ENCODE measurements around the gene CACNA1H. TPM values are rescaled to one million over a fixed set of nuclear protein-coding genes. Genes with fewer than 3 reads are reported as not detected.

CACNA1H gene
- total and polyA plus RNA-seq, 2 donors (not counting 3 experiments of a cell fraction or from before 2014, with no cell fraction given): 0.03 TPM; not detected in 1

DNA sequence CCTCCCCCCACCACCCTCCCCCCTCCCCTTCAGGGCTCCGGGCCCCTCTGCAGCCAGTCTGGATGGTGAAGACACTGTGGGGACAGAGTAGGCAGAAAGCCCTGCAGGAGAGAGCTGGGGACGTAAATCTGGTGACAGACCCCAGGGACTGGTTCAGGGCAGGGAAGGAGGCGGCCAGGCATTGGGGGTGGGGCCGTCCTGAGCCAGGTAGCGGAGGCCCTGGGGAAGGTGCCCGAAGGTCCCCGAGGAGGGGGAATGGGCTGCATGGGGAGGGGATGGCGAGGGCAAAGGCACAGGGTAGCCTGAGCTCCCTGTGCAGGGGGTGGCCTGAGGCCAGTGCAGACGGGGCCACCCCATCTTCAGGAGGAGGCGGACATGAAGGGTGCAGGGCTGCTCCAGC lies 26.3 kb upstream of the CACNA1H start:
- Histone ChIP-seq H4K20me1 (replicated peaks; ENCODE audit: control insufficient read depth, extremely low read depth, insufficient read depth, low read length) (no peaks in the 10 kb centered on the region), H3K4me3 (replicated peaks in 1 of 3; ENCODE audit: insufficient read depth in 1 of 3, low read depth in 1 of 3, low read length in 3 of 3) (no peak overlapping the region), H3K79me2 (ENCODE audit: control insufficient read depth, insufficient read depth, low read length) (no peaks in the 10 kb centered on the region), H3K27ac (ENCODE audit: insufficient read depth, low read depth, low read length) (no peak overlapping the region), H3K9me3 (replicated peaks; ENCODE audit: control insufficient read depth, insufficient read depth, low read length) (no peaks in the 10 kb centered on the region), H3K4me1 (ENCODE audit: control insufficient read depth, extremely low read depth, insufficient read depth, low read length) (no peaks in the 10 kb centered on the region), H3K9ac (replicated peaks; ENCODE audit: extremely low read depth, insufficient read depth, low read length) (no peak overlapping the region), H3K27me3 (ENCODE audit: control insufficient read depth in 2 of 2, insufficient read depth in 2 of 2, low read length in 2 of 2) (no peaks in the 10 kb centered on the region), H3K9me1 (replicated peaks; ENCODE audit: control insufficient read depth, extremely low read depth, insufficient read depth, low read length) (no peaks in the 10 kb centered on the region), H3K4me2 (ENCODE audit: insufficient read depth, low read length) (no peak overlapping the region), H3K36me3 (ENCODE audit: control insufficient read depth in 2 of 2, extremely low read depth in 1 of 2, insufficient read depth in 2 of 2, low read length in 2 of 2) (no peaks in the 10 kb centered on the region), H2AFZ (ENCODE audit: low read depth, low read length) (no peak overlapping the region)
- no peak for TF ChIP-seq POLR2A (IDR thresholded peaks at IDR 0.05; ENCODE audit: low read depth, low read length)
- no peak for TF ChIP-seq CTCF (IDR thresholded peaks at IDR 0.05; ENCODE audit: extremely low read depth in 1 of 2, insufficient read depth in 1 of 2, low read depth in 1 of 2, low read length in 2 of 2)
- TF ChIP-seq, protein P1, sequence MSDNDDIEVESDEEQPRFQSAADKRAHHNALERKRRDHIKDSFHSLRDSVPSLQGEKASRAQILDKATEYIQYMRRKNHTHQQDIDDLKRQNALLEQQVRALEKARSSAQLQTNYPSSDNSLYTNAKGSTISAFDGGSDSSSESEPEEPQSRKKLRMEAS (IDR thresholded peaks at IDR 0.05; ENCODE audit: insufficient read depth, insufficient read length): no peak
- no peak for TF ChIP-seq MYC (IDR thresholded peaks at IDR 0.05; ENCODE audit: low read depth, low read length)
- TF ChIP-seq JUN (IDR thresholded peaks at IDR 0.05; ENCODE audit: borderline replicate concordance, insufficient read depth, insufficient read length, low read depth): no peak
- no peak for TF ChIP-seq EZH2 (IDR thresholded peaks at IDR 0.05; ENCODE audit: borderline replicate concordance, low read depth, low read length, severe bottlenecking)
- no peak for TF ChIP-seq GATA2 (IDR thresholded peaks at IDR 0.05; ENCODE audit: insufficient read depth, insufficient read length, low read depth, low read length)
- TF ChIP-seq FOS (IDR thresholded peaks at IDR 0.05; ENCODE audit: borderline replicate concordance, insufficient read depth, low read length): no peak
- TF ChIP-seq POLR2AphosphoS5 (IDR thresholded peaks at IDR 0.05; ENCODE audit: insufficient read depth, low read depth, low read length): no peak
- no TSS peak for BruUV-seq (replicated peaks)
- DNase-seq (ENCODE audit: low read depth, low spot score): no peak
- dilution Hi-C loops (cut with MboI; ENCODE audit: extremely low pct_ligation_motif_present, low sequenced_read_pairs) (no loop called here), intact Hi-C loops (cut with micrococcal nuclease) (no loop called here)
- ChIA-PET POLR2A (no interaction called here), CTCF (interaction anchor here (1.4 kb wide), 1 partner anchor 23 kb away, joined by 3 read pairs; no protein-coding TSS in a partner anchor)
- no peak for FAIRE-seq

Data from endothelial cell of umbilical vein (primary cell).